ENCODE results near the gene SYNGR1. TPM values are rescaled to one million over a fixed set of nuclear protein-coding genes. Genes with fewer than 3 reads are reported as not detected.
A peak's percentile ranks its signal among the peaks of the same experiment; 100 is the strongest.

SYNGR1 gene
- total RNA-seq, 1 donor = 3.6 TPM

GRCh38 chr22:39360674-39361413, 11.1 kb downstream of the SYNGR1 start:
- TF ChIP-seq CTCF (IDR thresholded peaks at IDR 0.05; ENCODE audit: extremely low read depth, low read depth, low read length) = no peak
- H3K4me3 ChIP-seq (ENCODE audit: insufficient read depth, low read length) = no peak overlapping the region
- H3K4me1 ChIP-seq (ENCODE audit: insufficient read depth, low read length) = peaks cover 4% of the 10 kb centered on the region
- H4K20me1 ChIP-seq (ENCODE audit: insufficient read depth, low read length) = no peaks in the 10 kb centered on the region
- H3K36me3 ChIP-seq (ENCODE audit: insufficient read depth, low read length) = no peaks in the 10 kb centered on the region
- H2AFZ ChIP-seq (ENCODE audit: low read length) = no peak overlapping the region
- H3K9me3 ChIP-seq (ENCODE audit: low read depth, low read length) = no peaks in the 10 kb centered on the region
- H3K27ac ChIP-seq (ENCODE audit: low read depth, low read length) = no peak overlapping the region
- no peaks in the 10 kb centered on the region for H3K27me3 ChIP-seq (ENCODE audit: insufficient read depth, low read length)
- H3K79me2 ChIP-seq (ENCODE audit: insufficient read depth, low read length) = no peaks in the 10 kb centered on the region
- DNase-seq (ENCODE audit: insufficient read length, low spot score, missing footprints) = peak; percentile 64
- no peak overlapping the region for H3K4me2 ChIP-seq (ENCODE audit: insufficient read depth, low read length)

- Histone ChIP-seq H3K79me2 (ENCODE audit: insufficient read depth, low read length) (no peaks in the 10 kb centered on the region), H3K4me2 (ENCODE audit: insufficient read depth, low read length) (no peak overlapping the region), H3K27me3 (ENCODE audit: insufficient read depth, low read length) (no peaks in the 10 kb centered on the region), H3K27ac (ENCODE audit: low read depth, low read length) (no peak overlapping the region), H2AFZ (ENCODE audit: low read length) (no peak overlapping the region), H3K4me1 (ENCODE audit: insufficient read depth, low read length) (peaks cover 4% of the 10 kb centered on the region), H3K4me3 (ENCODE audit: insufficient read depth, low read length) (no peak overlapping the region), H3K36me3 (ENCODE audit: insufficient read depth, low read length) (no peaks in the 10 kb centered on the region), H3K9me3 (ENCODE audit: low read depth, low read length) (no peaks in the 10 kb centered on the region), H4K20me1 (ENCODE audit: insufficient read depth, low read length) (no peaks in the 10 kb centered on the region)
- peak; percentile 46 for DNase-seq (ENCODE audit: insufficient read length, low spot score, missing footprints)
- no peak for TF ChIP-seq CTCF (IDR thresholded peaks at IDR 0.05; ENCODE audit: extremely low read depth, low read depth, low read length)
These were observed 11.7 kb downstream of the SYNGR1 start for GRCh38 chr22:39361496-39361895.

- TF ChIP-seq CTCF (IDR thresholded peaks at IDR 0.05; ENCODE audit: extremely low read depth, low read depth, low read length) = no peak
- peaks cover 4% of the 10 kb centered on the region for H3K4me1 ChIP-seq (ENCODE audit: insufficient read depth, low read length)
- H3K27me3 ChIP-seq (ENCODE audit: insufficient read depth, low read length) = no peaks in the 10 kb centered on the region
- no peak overlapping the region for H2AFZ ChIP-seq (ENCODE audit: low read length)
- no peaks in the 10 kb centered on the region for H4K20me1 ChIP-seq (ENCODE audit: insufficient read depth, low read length)
- no peak overlapping the region for H3K27ac ChIP-seq (ENCODE audit: low read depth, low read length)
- no peaks in the 10 kb centered on the region for H3K79me2 ChIP-seq (ENCODE audit: insufficient read depth, low read length)
- H3K4me3 ChIP-seq (ENCODE audit: insufficient read depth, low read length) = no peak overlapping the region
- no peak overlapping the region for H3K4me2 ChIP-seq (ENCODE audit: insufficient read depth, low read length)
- H3K36me3 ChIP-seq (ENCODE audit: insufficient read depth, low read length) = no peaks in the 10 kb centered on the region
- no peaks in the 10 kb centered on the region for H3K9me3 ChIP-seq (ENCODE audit: low read depth, low read length)
- peak; percentile 82 for DNase-seq (ENCODE audit: insufficient read length, low spot score, missing footprints)
These were observed 12.5 kb downstream of the SYNGR1 start for GRCh38 chr22:39362271-39362670.

- H3K4me2 ChIP-seq (ENCODE audit: insufficient read depth, low read length) = no peak overlapping the region
- H3K9me3 ChIP-seq (ENCODE audit: low read depth, low read length) = no peaks in the 10 kb centered on the region
- H3K27me3 ChIP-seq (ENCODE audit: insufficient read depth, low read length) = no peaks in the 10 kb centered on the region
- H2AFZ ChIP-seq (ENCODE audit: low read length) = no peak overlapping the region
- H3K79me2 ChIP-seq (ENCODE audit: insufficient read depth, low read length) = no peaks in the 10 kb centered on the region
- DNase-seq (ENCODE audit: insufficient read length, low spot score, missing footprints) = peak; percentile 44
- H3K4me3 ChIP-seq (ENCODE audit: insufficient read depth, low read length) = no peak overlapping the region
- no peak overlapping the region for H3K27ac ChIP-seq (ENCODE audit: low read depth, low read length)
- peaks cover 4% of the 10 kb centered on the region for H3K4me1 ChIP-seq (ENCODE audit: insufficient read depth, low read length)
- H4K20me1 ChIP-seq (ENCODE audit: insufficient read depth, low read length) = no peaks in the 10 kb centered on the region
- H3K36me3 ChIP-seq (ENCODE audit: insufficient read depth, low read length) = no peaks in the 10 kb centered on the region
- TF ChIP-seq CTCF (IDR thresholded peaks at IDR 0.05; ENCODE audit: extremely low read depth, low read depth, low read length) = no peak
These were observed 13.1 kb downstream of the SYNGR1 start for GRCh38 chr22:39362932-39363331.
